Neural progenitor cell (in vitro differentiated cells): ENCODE measurements around the gene ELMO1. TPM values are rescaled to one million over a fixed set of nuclear protein-coding genes. Genes with fewer than 3 reads are reported as not detected.

Experiments
- DNase-seq: peaks from one replicate; pipeline ENCODE4 v3.0.0-alpha.2; 2016; ENCODE audit warnings: low spot score
- H2AFZ ChIP-seq: fragments of 200-600 bp; sonication (generic); replicated peaks from 2 replicates; pipeline ENCODE4 v1.6.1; 2016; ENCODE audit warnings: antibody characterized with exemption
- H3F3A ChIP-seq: fragments of 200-600 bp; sonication (generic); 2 replicates; pipeline ENCODE4 v1.6.1; 2016; ENCODE audit warnings: antibody characterized with exemption, low read depth
- H3K27ac ChIP-seq: fragments of 200-600 bp; sonication (generic); 2 replicates; pipeline ENCODE4 v1.5.1; 2016; ENCODE audit warnings: mild to moderate bottlenecking
- H3K27me3 ChIP-seq: fragments of 200-600 bp; sonication (generic); 2 replicates; pipeline ENCODE4 v1.6.1; 2016; ENCODE audit warnings: mild to moderate bottlenecking, moderate library complexity
- H3K36me3 ChIP-seq: fragments of 200-600 bp; sonication (generic); 2 replicates; pipeline ENCODE4 v1.5.1; 2016
- H3K4me1 ChIP-seq: fragments of 200-600 bp; sonication (generic); 2 replicates; pipeline ENCODE4 v1.6.1; 2016; ENCODE audit warnings: mixed run types
- H3K4me2 ChIP-seq: fragments of 200-600 bp; sonication (generic); 2 replicates; pipeline ENCODE4 v1.6.1; 2016
- H3K4me3 ChIP-seq: fragments of 200-600 bp; sonication (generic); 2 replicates; pipeline ENCODE4 v1.5.1; 2016
- H3K79me2 ChIP-seq: fragments of 200-600 bp; sonication (generic); 2 replicates; pipeline ENCODE4 v1.6.1; 2016; ENCODE audit warnings: low read depth
- H3K9ac ChIP-seq: fragments of 200-600 bp; sonication (generic); 2 replicates; pipeline ENCODE4 v1.6.1; 2016
- H3K9me3 ChIP-seq: fragments of 200-600 bp; sonication (generic); 2 replicates; pipeline ENCODE4 v1.5.1; 2016; ENCODE audit warnings: low read depth
- H4K20me1 ChIP-seq: fragments of 200-600 bp; sonication (generic); 2 replicates; pipeline ENCODE4 v1.6.1; 2016; ENCODE audit warnings: low read depth
- H3K27ac Mint-ChIP-seq: 3 replicates; pipeline ENCODE4 v1.8.0; 2021; ENCODE audit warnings: mixed read lengths
- H3K27me3 Mint-ChIP-seq: 2 replicates; pipeline ENCODE4 v1.8.0; 2022; ENCODE audit warnings: low read depth, mild to moderate bottlenecking, inconsistent platforms, moderate library complexity, mixed read lengths; ENCODE audit not compliant: insufficient read depth
- H3K36me3 Mint-ChIP-seq: 3 replicates; pipeline ENCODE4 v1.8.0; 2021; ENCODE audit warnings: mixed read lengths
- H3K4me1 Mint-ChIP-seq: 3 replicates; pipeline ENCODE4 v1.8.0; 2021; ENCODE audit warnings: mixed read lengths
- H3K4me3 Mint-ChIP-seq: 3 replicates; pipeline ENCODE4 v1.8.0; 2021; ENCODE audit warnings: mild to moderate bottlenecking, moderate library complexity, mixed read lengths
- H3K9me3 Mint-ChIP-seq: 3 replicates; pipeline ENCODE4 v1.8.0; 2020; ENCODE audit warnings: mixed read lengths
- CTCF ChIP-seq: fragments of 200-600 bp; sonication (generic); IDR thresholded peaks from 2 replicates; pipeline ENCODE4 v1.5.1; 2017; ENCODE audit warnings: antibody characterized with exemption, mild to moderate bottlenecking
- EZH2 ChIP-seq: fragments of 200-600 bp; sonication (generic); IDR thresholded peaks from 2 replicates; pipeline ENCODE4 v1.6.1; 2017; ENCODE audit warnings: antibody characterized with exemption, mild to moderate bottlenecking, moderate library complexity
- EZH2phosphoT487 ChIP-seq: fragments of 200-600 bp; sonication (generic); IDR thresholded peaks from 2 replicates; pipeline ENCODE4 v1.6.1; 2017; ENCODE audit warnings: antibody characterized with exemption
- total RNA-seq: library from RNA; depleted of rRNA; stranded (reverse); fragments of >200 nt; gene quantifications from 2 replicates; pipeline ENCODE4 v1.2.3, GENCODE V29; 2015; ENCODE audit warnings: low replicate concordance

Gene ELMO1
- total RNA-seq: 22.0 and 27.0 TPM in 2 replicates

- no peaks in the 10 kb centered on the region for H3K36me3 ChIP-seq
- H3K27me3 ChIP-seq: peaks cover 26% of the 10 kb centered on the region
- peak within 1 kb of the TSS; percentile 99 for H3K4me3 ChIP-seq
- H3K4me2 ChIP-seq: peak within 1 kb of the TSS; percentile 93
- H3K9me3 ChIP-seq: no peaks in the 10 kb centered on the region
- peaks cover 7% of the 10 kb centered on the region for H3K79me2 ChIP-seq
- H3K9ac ChIP-seq: peak within 1 kb of the TSS; percentile 2
- Mint-ChIP-seq H3K4me1 (peaks cover 48% of the 10 kb centered on the region), H3K27me3 (peaks cover 16% of the 10 kb centered on the region), H3K4me3 (peak within 1 kb of the TSS; percentile 98), H3K27ac (peak within 1 kb of the TSS; percentile 94), H3K9me3 (no peaks in the 10 kb centered on the region), H3K36me3 (peaks cover 6% of the 10 kb centered on the region)
- peaks cover 39% of the 10 kb centered on the region for H3F3A ChIP-seq
- peaks cover 27% of the 10 kb centered on the region for H3K4me1 ChIP-seq
- H4K20me1 ChIP-seq: no peaks in the 10 kb centered on the region
- peak within 1 kb of the TSS; percentile 23 for H3K27ac ChIP-seq
- peak within 1 kb of the TSS; percentile 97 for H2AFZ ChIP-seq
- DNase-seq: peak; percentile 92
- TF ChIP-seq EZH2 (peak; percentile 47), EZH2phosphoT487 (no peak), CTCF (peak; percentile 61)
Measured at GRCh38 chr7:37448636-37449361, at the start of gene ELMO1. Gene ELMO1 (minus strand): TSS chr7:37448864. CDS start chr7:37342690, 106,174 bp downstream.

GRCh38 chr7:37497576-37497975, 48.9 kb upstream of the ELMO1 start:
- no peak for TF ChIP-seq CTCF
- no peak for TF ChIP-seq EZH2phosphoT487
- TF ChIP-seq EZH2: no peak
- Mint-ChIP-seq H3K36me3 (no peaks in the 10 kb centered on the region), H3K27ac (no peak overlapping the region), H3K4me3 (no peak overlapping the region), H3K9me3 (no peaks in the 10 kb centered on the region), H3K27me3 (no peaks in the 10 kb centered on the region), H3K4me1 (no peaks in the 10 kb centered on the region)
- DNase-seq: no peak
- Histone ChIP-seq H3K79me2 (no peaks in the 10 kb centered on the region), H3K4me2 (no peak overlapping the region), H3K9me3 (no peaks in the 10 kb centered on the region), H3K27ac (no peak overlapping the region), H3K4me3 (no peak overlapping the region), H3K9ac (no peak overlapping the region), H3K27me3 (no peaks in the 10 kb centered on the region), H3K36me3 (no peaks in the 10 kb centered on the region), H3K4me1 (no peaks in the 10 kb centered on the region), H3F3A (no peaks in the 10 kb centered on the region), H4K20me1 (no peaks in the 10 kb centered on the region), H2AFZ (no peak overlapping the region)

- peaks cover 6% of the 10 kb centered on the region for H3F3A ChIP-seq
Measured at GRCh38 chr7:37495574-37496184, 47.0 kb upstream of the ELMO1 start.

More at GRCh38 chr7:37495574-37496184, 47.0 kb upstream of the ELMO1 start:
- H4K20me1 ChIP-seq: no peaks in the 10 kb centered on the region
- H3K27ac ChIP-seq: no peak overlapping the region
- no peaks in the 10 kb centered on the region for H3K9me3 ChIP-seq
- no peak overlapping the region for H3K4me2 ChIP-seq
- peak; percentile 72 for TF ChIP-seq CTCF
- no peak for TF ChIP-seq EZH2phosphoT487
- H3K9me3 Mint-ChIP-seq: no peaks in the 10 kb centered on the region
- H3K9ac ChIP-seq: no peak overlapping the region
- H3K79me2 ChIP-seq: no peaks in the 10 kb centered on the region
- H3K4me3 Mint-ChIP-seq: no peak overlapping the region
- H3K36me3 ChIP-seq: no peaks in the 10 kb centered on the region
- DNase-seq: peak; percentile 43
- no peak overlapping the region for H2AFZ ChIP-seq
- H3K36me3 Mint-ChIP-seq: no peaks in the 10 kb centered on the region
- H3K27ac Mint-ChIP-seq: no peak overlapping the region
- H3K4me3 ChIP-seq: no peak overlapping the region
- H3K4me1 ChIP-seq: no peaks in the 10 kb centered on the region
- no peaks in the 10 kb centered on the region for H3K27me3 ChIP-seq
- no peaks in the 10 kb centered on the region for H3K27me3 Mint-ChIP-seq
- H3K4me1 Mint-ChIP-seq: no peaks in the 10 kb centered on the region
